GM18517 (cell line): ENCODE data around the gene PAQR8.

ENCODE experiments used
- ATAC-seq: cut with Tn5 transposase; IDR thresholded peaks from one replicate; pipeline ENCODE4 v1.9.1; 2021; ENCODE audit warnings: mild to moderate bottlenecking, moderate library complexity; ENCODE audit not compliant: unreplicated experiment

The PAQR8 gene, protein sequence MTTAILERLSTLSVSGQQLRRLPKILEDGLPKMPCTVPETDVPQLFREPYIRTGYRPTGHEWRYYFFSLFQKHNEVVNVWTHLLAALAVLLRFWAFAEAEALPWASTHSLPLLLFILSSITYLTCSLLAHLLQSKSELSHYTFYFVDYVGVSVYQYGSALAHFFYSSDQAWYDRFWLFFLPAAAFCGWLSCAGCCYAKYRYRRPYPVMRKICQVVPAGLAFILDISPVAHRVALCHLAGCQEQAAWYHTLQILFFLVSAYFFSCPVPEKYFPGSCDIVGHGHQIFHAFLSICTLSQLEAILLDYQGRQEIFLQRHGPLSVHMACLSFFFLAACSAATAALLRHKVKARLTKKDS

DNA sequence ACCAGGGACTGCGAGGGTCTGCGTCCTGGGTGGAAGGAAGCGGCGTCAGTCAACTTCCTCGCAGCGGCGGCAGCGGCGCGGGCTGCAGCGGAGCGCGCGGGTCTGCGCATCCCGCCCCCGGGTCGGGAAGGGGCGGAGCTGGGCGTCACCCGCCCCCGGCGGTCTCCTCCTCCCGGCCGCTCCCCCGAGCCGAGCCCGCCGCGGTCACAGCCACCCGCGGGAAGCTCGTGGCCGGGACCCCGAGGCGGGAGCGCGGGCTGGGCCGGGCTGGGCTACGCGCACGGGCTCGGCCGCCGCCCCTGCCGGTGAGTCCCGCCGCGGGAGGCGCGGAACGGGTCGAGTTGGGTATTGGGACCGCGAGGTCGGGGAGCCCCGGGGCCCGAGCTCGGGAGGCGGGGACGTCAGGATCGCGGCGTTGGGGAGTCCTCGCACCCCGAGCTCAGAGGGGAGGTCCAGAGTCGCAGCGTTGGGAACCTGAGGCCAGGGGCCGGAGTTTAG is at the start of gene PAQR8:
PAQR8 (plus strand) TSS at position 207 of the 498 bp plus-strand sequence. CDS start 41,063 bp downstream, outside the sequence.
- ATAC-seq, result peak; percentile 75

DNA sequence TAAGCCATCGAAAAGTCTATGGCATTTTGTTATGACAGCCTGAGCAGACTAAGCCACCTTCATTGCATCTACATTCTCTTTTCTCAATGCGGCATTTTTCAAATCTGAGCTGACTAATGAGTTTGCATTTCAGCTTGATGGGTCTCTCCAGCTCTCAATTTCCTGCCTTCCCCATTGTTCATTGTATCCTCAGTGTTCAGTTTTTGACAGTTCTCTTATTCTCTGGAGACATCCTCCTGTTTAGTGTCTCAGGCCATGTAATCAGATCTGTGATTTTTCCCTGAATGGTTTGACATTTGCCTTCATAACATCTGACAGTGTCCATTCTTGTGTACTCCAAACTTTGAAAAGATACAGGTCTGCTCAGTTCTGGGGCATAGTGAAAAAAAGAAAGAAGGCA is 49.5 kb upstream of the PAQR8 start:
- no peak for ATAC-seq

DNA sequence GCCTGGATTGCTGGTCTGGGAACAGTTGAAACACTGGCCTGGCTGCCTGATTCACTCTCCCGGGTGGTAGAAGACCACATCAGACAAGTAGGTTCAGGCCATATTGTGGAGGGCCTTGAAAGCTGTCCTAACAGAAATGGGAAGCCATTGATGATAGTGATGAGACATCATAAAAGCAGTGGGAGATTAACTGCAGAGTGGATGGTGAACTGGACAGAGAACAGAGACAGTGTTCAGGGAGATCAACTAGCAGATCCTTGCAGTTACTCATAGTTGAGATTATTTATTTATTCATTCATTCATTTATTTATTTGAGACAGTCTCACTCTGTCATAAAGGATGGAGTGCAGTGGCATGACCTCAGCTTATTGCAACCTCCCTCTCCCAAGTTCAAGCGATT is 47.2 kb upstream of the PAQR8 start:
- no peak for ATAC-seq

DNA sequence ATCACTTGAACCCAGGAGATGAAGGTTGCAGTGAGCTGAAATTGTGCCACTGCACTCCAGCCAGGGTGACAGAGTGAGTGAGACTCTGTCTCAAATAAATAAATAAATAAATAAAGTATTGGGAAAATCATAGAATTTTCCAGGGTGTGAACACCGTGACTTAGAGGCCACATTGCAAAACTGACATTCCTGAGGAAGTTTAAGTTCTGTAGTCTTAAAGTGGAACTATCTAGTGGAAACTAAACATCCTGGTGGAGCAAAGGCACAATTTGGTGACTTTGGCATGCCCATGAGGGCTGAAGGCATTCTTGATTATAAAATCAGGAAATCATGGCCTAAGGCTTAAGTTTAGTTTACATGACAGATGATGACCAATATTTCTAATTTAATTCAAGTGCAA is 44.7 kb upstream of the PAQR8 start:
- ATAC-seq, result no peak

DNA sequence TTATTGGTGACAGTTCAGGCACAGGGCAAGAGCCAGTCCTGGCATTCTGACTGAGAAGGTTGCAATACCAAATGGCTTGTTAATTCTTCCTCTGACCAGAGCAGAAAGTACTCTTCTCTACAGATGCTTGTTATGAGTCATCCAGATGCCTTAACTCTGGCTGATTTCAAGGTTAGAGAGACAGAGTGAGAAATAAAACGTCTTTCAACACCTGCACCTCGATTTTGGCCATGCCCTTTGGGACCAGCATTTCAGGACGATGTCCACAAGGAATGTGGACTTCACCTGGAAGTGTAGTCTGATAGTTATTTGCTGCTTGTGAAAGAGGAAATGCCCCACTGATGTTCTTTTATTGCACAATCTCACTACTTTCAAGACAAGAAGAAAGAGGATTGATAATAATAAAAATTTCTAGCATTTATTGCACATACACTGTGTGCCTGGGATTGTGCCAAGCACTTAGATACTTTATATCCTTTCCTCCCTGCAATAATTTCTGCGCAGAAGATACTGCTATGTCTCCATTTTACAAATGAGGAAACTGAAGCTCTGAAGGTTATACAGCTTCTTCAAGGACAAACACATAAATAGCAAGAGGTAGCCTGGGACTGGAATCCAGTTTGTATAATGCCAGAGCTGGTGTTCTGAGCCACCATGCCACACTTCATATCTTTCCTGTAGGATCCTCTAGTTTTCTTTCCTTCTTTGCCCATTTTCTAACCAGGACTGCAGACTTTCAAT is 43.9 kb upstream of the PAQR8 start:
- peak; percentile 100 for ATAC-seq

DNA sequence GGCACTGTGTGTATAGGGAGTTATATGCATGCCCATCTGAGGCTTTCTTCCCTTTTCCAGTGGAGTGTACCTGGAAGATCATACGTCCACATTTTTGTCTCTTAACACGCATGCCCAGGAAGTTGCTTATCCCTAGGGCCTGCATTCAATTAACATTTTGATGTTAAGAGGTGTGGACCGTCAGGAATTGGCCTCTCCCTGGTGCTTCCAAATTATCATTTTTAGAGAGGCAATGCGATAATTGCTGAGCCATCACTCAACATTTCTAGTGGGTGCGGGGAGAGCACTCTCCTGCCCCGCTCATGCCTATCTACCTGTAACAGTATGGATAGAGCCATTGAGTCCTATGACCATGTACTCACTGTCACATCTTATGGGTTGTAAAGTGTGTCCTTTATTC is 37.8 kb upstream of the PAQR8 start:
- no peak for ATAC-seq

DNA sequence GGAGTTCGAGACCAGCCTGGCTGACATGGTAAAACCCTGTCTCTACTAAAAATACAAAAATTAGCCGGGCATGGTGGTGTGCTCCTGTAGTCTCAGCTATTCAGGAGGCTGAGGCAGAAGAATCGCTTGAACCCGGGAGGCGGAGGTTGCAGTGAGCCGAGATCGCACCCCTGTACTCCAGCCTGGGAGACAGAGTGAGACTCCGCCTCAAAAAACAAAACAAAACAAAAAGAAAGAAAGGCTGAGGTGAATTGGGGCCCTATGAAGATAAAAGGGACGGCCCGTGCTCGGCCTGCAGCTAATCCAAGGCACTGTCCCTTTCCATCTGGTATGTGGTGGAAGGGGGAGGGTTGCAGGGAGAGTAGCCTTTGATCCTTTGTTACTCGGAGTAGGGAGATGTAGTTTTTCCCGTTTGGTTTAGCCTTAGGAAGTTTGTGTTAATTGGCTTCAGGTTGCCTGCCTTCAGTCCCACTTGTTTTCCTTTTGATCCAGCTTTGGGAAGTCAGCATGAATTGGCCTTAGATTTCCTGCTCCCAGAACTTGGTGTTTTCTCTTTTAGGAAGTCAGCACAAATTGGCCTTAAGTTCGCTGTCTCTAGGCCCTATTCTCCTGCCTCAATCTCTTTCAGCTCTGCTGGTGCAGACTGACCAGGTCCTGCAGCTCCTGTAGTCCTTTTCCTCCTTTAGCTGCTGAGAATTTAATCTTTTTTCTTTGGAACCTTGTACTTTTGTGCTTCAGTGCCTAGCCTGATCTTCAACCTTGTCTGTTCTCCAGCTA is 36.1 kb upstream of the PAQR8 start:
- no peak for ATAC-seq

DNA sequence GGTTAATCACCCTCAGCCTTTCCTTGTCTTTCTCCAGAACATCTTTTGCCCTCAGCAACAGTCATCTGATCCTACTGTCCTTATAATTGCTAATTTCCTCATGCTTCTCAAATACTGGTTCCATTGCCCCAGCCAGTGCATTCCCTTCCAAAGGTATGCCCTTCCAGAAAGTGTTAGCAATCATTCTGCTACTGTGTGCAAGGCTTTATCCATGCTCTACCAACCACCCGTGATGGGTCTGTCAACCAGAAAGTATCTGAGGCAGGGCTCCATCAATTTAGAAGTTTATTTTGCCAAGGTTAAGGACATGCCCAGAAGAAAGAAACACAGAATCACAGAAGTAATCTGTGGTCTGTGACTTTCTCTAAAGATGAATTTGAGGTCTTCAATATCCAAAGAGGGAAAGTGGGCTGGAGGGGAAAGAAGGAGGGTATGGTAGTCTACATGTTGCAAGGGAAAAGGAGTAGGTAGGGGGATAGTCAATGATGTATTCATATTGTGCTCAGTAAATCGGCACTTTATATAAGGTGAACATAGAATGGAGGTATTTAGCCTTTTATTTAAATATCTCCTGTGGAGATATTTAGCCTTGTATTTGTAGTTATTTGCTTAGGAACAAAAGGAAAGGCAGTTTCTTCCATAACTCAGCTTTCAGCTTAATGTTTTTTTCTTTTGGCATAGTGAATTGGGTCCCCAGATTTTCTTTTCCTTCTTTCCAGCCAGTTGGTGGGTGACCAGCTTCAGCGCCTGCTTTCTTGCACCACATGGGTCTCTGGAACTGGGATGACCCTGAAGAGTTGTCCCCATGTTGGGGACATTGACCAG is 35.2 kb upstream of the PAQR8 start:
- no peak for ATAC-seq

DNA sequence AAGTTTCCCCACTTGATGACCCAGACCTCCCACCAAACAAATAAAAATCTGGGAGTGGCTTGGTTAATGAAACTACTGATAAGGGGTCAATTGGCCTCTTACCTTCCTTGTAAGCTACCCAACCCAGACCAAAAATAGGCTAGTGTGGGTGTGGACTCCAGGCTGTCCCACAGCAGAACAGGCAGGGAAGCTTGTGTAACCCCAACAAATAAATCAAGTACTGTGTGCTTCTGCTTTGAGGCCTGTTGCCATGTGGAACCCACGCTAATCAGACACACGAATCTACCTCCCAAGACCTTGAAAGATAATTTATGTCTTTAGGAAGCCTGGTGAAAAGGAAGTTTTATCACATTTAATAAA is 33.7 kb upstream of the PAQR8 start:
- ATAC-seq, result no peak

DNA sequence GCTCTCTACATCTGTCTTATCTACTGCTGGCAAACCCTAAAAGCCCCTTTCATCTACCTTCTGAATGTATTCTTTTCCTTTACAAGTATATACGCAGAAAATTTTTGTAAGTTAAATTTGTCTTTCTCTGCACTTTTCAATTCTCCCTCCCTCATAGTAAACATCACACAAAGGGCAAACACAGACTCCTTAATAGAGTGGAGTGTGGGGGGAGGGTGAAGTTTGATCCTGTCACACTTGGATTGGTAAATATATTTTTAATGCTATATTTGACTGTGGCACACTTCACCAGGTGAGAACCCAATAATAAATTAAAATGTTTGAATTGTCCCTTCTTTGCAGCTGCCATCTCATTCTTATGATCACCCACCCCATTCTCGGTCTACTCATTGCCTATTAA is 33.2 kb upstream of the PAQR8 start:
- no peak for ATAC-seq

DNA sequence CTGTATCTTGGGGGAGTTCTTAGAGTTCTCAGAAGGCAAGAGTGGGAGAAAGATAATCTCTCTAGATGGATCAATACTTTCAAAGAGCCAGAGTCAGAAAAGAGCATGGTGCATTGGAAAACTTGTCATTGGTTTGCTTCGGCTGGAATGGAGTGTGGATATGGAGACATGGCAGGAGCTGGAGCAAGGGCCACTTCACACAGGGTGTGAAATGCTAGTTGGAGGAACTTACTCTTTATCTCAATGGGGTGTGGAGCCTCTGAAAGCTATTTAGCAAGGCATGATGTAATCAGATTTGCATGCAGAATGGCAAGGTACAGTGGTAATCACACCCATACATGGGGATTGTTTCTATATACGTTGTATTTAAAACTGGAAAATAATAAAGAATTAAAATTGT is 31.5 kb upstream of the PAQR8 start:
- no peak for ATAC-seq

DNA sequence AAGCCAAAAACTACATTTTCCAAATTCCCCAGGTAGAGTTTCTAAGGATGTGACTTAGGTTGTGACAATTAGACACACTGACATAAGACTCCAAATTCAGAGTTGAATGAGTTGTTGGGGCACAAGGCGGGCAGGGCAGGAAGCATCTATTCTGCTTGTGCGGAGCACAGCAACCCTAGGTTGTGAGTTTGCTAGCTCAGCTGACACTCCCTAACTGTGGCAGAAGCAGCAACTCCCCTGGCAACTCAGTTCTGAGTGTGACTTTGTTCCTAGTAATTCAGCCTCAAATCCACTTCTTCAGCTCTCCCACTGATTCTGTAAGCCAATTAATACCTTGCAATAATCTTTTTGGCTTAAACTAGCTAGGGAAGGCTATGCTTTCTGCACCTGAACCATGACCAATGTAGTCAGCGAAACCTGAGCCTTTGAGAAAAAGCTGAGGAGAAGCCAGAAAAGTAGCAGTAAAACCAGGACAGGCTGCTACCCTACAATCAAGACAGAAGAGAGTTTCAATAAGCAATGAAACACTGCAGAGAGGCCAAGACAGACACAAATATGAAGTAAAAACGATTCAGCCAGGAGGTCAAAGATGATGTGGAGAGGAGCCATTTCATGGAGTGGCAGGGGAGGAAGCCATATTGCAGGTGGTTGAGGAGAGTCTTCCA is 30.0 kb upstream of the PAQR8 start:
- ATAC-seq, result no peak

DNA sequence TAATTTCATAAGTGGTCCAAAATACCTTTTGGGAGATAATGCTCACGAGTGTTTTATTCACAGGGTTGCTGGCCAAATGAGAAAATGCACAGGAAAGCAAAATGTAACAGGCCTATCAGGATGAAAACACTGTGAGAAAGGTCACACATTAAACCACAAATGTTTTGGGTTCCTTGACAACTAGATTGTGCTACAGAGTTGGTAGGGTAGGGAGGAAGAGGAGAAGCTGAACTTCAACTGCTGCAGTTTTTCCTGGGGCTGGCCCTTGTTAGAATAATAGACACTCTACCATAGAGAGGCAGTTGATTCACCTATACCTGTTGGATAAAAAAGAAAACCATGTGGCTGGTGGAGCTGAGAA is 28.1 kb upstream of the PAQR8 start:
- ATAC-seq, result no peak

DNA sequence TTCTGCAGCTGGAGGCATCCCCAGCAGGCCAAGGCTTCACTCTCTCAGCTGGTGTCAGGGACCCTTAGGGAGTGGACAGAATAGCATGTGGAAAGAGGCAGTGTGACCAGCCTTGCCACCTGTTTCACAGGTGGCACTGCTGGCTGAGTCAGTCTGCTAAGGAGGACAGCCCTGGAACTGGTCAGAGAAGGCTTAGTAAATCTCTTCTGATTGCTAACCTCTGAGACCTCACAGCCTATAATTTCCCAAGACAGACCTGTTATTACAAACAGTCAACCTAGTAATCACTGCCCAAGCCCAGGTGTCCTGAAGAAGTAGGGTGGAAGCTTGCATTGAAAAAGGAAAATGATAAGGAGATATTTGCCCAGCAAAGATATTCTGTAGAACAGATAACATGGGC is 26.4 kb upstream of the PAQR8 start:
- no peak for ATAC-seq

DNA sequence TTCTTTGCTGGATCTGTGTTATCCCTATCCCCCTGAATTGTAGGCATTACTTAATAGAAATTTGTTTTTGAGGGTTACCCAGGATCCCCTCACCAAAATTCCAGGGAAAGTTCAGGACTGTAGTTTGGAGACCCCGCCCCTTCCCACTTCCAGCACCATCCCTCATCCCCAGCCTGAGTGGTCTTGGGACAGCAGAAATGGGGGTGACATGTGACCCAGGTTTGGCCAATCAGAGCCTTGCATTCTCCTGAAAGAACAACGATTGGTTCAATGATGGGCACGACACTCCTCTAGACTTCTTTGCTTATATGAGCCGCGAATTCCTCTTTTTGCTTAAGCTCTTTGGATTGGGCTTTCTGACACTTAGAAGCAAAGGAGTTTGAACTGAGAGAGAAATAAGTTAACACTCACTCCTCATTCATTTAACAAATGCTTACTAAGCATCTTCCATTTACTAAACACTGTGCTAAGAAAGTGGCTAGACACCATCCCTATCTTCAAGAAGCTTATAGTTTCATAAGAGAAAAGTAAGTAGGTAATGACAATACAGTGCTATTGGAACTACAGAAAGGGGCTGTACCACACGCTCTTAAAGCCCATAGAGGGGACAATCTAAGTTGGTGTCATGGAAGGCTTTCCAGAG is 24.9 kb upstream of the PAQR8 start:
- no peak for ATAC-seq

DNA sequence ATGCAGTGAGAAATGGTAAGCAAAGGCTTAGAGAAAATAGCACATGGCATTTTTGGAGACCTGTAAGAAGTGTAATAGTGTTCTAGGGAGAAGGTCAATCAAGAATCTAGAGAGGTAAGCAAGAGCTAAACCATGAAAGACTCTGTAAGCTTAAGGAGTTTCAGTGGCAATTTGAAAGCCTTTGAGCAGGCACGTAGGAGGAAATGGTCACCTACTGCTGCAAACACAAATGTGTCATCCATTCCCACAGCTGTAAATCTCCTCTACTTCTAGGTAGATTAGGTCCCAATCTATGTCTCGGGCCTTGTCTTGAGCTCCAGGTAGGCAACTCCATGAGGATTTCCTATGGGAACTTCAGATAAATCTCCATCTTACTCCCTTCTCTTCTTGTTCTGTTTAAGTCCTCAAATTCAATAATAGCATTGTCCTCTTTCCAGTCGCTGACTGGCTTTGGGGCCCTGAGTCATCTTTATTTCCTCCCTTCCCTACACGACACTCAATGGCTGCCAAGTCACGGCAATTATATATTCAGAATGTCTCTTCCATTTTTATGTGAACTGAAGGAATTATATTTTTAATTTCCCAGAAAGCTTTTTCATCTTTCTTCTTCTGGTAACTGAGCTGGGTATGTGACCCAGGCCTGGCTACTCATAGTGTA is 24.2 kb upstream of the PAQR8 start:
- ATAC-seq, result peak; percentile 71

DNA sequence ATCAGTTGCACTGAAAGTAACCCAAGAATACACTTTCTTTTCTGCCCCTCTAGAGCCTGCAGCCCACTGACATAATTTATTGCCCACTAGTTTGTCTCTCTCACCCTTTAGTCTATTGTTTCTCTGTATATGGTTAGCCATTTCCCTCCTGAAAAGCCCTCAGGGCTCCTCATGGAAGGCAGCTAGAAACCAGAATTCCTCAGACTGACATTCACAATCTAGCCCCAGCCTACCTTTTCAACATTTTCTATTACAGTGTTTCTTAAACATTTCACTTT is 21.4 kb upstream of the PAQR8 start:
- ATAC-seq, result no peak

DNA sequence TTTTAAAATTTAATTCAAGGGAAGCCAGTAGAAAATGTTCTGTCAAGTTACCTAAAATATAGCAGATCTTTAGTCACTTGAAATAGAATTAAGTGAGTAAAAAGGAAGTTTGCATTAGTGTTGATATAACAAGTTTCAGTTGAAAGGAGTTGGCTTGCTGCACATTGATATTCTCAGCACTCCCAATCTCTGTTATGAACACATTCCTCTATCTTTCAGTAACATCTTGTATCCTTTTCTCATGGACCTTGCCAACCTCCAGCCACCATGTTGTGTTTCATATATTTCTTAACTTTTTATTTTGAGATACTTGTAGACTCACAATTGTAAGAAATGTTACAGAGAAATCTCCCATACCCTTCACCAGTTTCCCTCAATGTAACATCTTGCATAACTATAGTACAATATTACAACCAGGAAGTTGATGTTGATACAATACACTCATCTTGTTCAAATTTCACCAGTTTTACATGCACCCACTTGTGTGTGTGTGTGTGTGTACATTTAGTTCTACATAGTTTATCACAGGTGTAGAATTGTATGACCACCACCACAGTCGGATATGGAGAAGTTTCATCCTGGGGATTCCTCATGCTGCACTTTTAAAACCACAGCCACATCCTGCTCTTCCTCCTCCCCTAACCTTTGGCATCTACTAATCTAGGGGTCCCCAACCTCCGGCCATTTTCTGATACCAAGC is 20.2 kb upstream of the PAQR8 start:
- ATAC-seq, result no peak

DNA sequence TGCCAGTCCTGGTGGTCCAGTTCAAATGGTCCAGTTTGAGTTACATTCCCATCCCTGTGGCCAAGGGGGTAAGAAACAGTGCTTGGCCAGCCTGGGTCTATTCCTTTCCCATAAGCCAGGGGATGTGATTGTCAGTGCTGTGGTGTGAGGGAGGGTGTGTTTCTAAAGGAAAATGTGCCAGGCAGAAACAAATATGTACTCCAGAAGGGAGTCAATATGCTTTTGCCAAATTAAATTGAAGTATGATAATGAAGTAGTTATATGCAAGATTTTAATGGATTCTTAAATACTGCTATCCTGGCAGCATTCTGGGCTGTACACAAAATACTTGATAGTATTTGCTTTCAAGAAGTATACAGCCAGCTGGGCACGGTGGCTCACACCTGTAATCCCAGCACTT is 16.6 kb upstream of the PAQR8 start:
- ATAC-seq, result no peak
